GM18505 (cell line): ENCODE measurements around the gene CTIF.

Experiments used
- ATAC-seq: cut with Tn5 transposase; IDR thresholded peaks from one replicate; pipeline ENCODE4 v1.9.1; 2021; ENCODE audit not compliant: unreplicated experiment
- POLR2A ChIP-seq: IDR thresholded peaks from 4 replicates; pipeline ENCODE4 v1.6.1; 2011; ENCODE audit warnings: borderline replicate concordance; ENCODE audit not compliant: insufficient read depth, insufficient read length; ENCODE audit errors: extremely low read depth

CTIF gene

GRCh38 chr18:48893608-48894600 is 355.1 kb downstream of the CTIF start:
- TF ChIP-seq POLR2A: no peak
- no peak for ATAC-seq

GRCh38 chr18:48894799-48895346 is 356.0 kb downstream of the CTIF start:
- no peak for TF ChIP-seq POLR2A
- ATAC-seq: no peak

GRCh38 chr18:48896326-48896874 is 357.6 kb downstream of the CTIF start:
- no peak for ATAC-seq
- no peak for TF ChIP-seq POLR2A

GRCh38 chr18:48896875-48897511 is 358.2 kb downstream of the CTIF start:
- no peak for TF ChIP-seq POLR2A
- peak; percentile 63 for ATAC-seq

GRCh38 chr18:48897531-48897930 is 358.7 kb downstream of the CTIF start:
- no peak for ATAC-seq

GRCh38 chr18:48898521-48898920 is 359.7 kb downstream of the CTIF start:
- TF ChIP-seq POLR2A: no peak

More at GRCh38 chr18:48897531-48897930, 358.7 kb downstream of the CTIF start:
- no peak for TF ChIP-seq POLR2A

GRCh38 chr18:48899558-48900174 is 360.8 kb downstream of the CTIF start:
- TF ChIP-seq POLR2A: no peak
- no peak for ATAC-seq

More at GRCh38 chr18:48898521-48898920, 359.7 kb downstream of the CTIF start:
- no peak for ATAC-seq

GRCh38 chr18:48900469-48900868 is 361.6 kb downstream of the CTIF start:
- no peak for ATAC-seq
- no peak for TF ChIP-seq POLR2A

GRCh38 chr18:48901145-48902022 is 362.6 kb downstream of the CTIF start:
- no peak for TF ChIP-seq POLR2A
- ATAC-seq: no peak

GRCh38 chr18:48902023-48902855 is 363.4 kb downstream of the CTIF start:
- TF ChIP-seq POLR2A: no peak
- no peak for ATAC-seq

- no peak for TF ChIP-seq POLR2A
- ATAC-seq: no peak
Observed at GRCh38 chr18:48902856-48903601, 364.2 kb downstream of the CTIF start.
